ENCODE data around the gene P2RY13. TPM values are rescaled to one million over a fixed set of nuclear protein-coding genes. Genes with fewer than 3 reads are reported as not detected.
A peak's percentile ranks its signal among the peaks of the same experiment; 100 is the strongest.

P2RY13 gene
- total RNA-seq, 2 experiments from 2014 or later, result not detected

GRCh38 chr3:151289445-151289844, 39.9 kb downstream of the P2RY13 start:
- no peak overlapping the region for H3K4me3 Mint-ChIP-seq
- no peaks in the 10 kb centered on the region for H3K9me3 Mint-ChIP-seq
- no peaks in the 10 kb centered on the region for H3K36me3 Mint-ChIP-seq
- H3K27ac Mint-ChIP-seq, result no peak overlapping the region
- H3K4me1 Mint-ChIP-seq (ENCODE audit: low read depth), result peaks cover under 1% of the 10 kb centered on the region
- ChIA-PET CTCF (interaction anchor here (1.0 to 2.0 kb wide), 3 partner anchors 38 to 122 kb away, joined by 4 to 11 read pairs (median 7); no protein-coding TSS in a partner anchor), POLR2A (no interaction called here)
- DNase-seq, result no peak
- intact Hi-C loops (cut with micrococcal nuclease), result loop anchor here (10.0 kb wide), 1 partner anchor 745 kb away; the partner anchor contains the start of genes EIF2A and SERP1
- H3K27me3 Mint-ChIP-seq, result peaks cover 6% of the 10 kb centered on the region

GRCh38 chr3:151285940-151286339, 43.4 kb downstream of the P2RY13 start:
- H3K9me3 Mint-ChIP-seq, result no peaks in the 10 kb centered on the region
- POLR2A ChIA-PET, result no interaction called here
- intact Hi-C loops (cut with micrococcal nuclease), result loop anchor here (2.0 to 10.0 kb wide), 2 partner anchors 199 to 741 kb away; partner anchors contain the start of genes EIF2A and SERP1

GRCh38 chr3:151283907-151284461, 45.4 kb downstream of the P2RY13 start:
- Mint-ChIP-seq H3K4me3 (no peak overlapping the region), H3K27ac (peak overlapping the region; percentile 59), H3K27me3 (no peaks in the 10 kb centered on the region), H3K4me1 (ENCODE audit: low read depth) (peaks cover 22% of the 10 kb centered on the region), H3K9me3 (no peaks in the 10 kb centered on the region), H3K36me3 (no peaks in the 10 kb centered on the region)
- DNase-seq, result peak; percentile 67
- CTCF ChIA-PET, result interaction anchor here (0.7 to 4.6 kb wide), 13 partner anchors 14 to 128 kb away, joined by 3 to 48 read pairs (median 5); no protein-coding TSS in a partner anchor
- intact Hi-C loops (cut with micrococcal nuclease), result loop anchor here (1.0 to 10.0 kb wide), 9 partner anchors 21 to 739 kb away; partner anchors contain the start of genes EIF2A, GPR87, P2RY13 and SERP1
- POLR2A ChIA-PET, result interaction anchor here (1.0 to 1.4 kb wide), 5 partner anchors 21 to 100 kb away, joined by 3 to 4 read pairs (median 3); partner anchors contain the start of gene GPR87

More at GRCh38 chr3:151285940-151286339, 43.4 kb downstream of the P2RY13 start:
- Mint-ChIP-seq H3K4me1 (ENCODE audit: low read depth) (peaks cover 21% of the 10 kb centered on the region), H3K4me3 (no peak overlapping the region), H3K27me3 (no peaks in the 10 kb centered on the region), H3K36me3 (no peaks in the 10 kb centered on the region), H3K27ac (no peak overlapping the region)
- no peak for DNase-seq
- CTCF ChIA-PET, result interaction anchor here (0.7 to 4.6 kb wide), 7 partner anchors 39 to 137 kb away, joined by 3 to 48 read pairs (median 3); partner anchors contain the start of gene P2RY13

GRCh38 chr3:151283387-151283786, 46.0 kb downstream of the P2RY13 start:
- peaks cover 28% of the 10 kb centered on the region for H3K4me1 Mint-ChIP-seq (ENCODE audit: low read depth)
- intact Hi-C loops (cut with micrococcal nuclease), result loop anchor here (1.0 to 10.0 kb wide), 7 partner anchors 33 to 739 kb away; partner anchors contain the start of genes EIF2A, GPR87, P2RY13 and SERP1
- no peaks in the 10 kb centered on the region for H3K27me3 Mint-ChIP-seq
- ChIA-PET CTCF (interaction anchor here (0.7 to 9.6 kb wide), 15 partner anchors 15 to 127 kb away, joined by 3 to 157 read pairs (median 5); partner anchors contain the start of gene GPR171), POLR2A (interaction anchor here (1.0 to 1.4 kb wide), 3 partner anchors 22 to 100 kb away, joined by 3 to 4 read pairs (median 3); partner anchors contain the start of gene GPR87)
- no peak overlapping the region for H3K4me3 Mint-ChIP-seq
- no peaks in the 10 kb centered on the region for H3K9me3 Mint-ChIP-seq
- DNase-seq, result no peak
- no peaks in the 10 kb centered on the region for H3K36me3 Mint-ChIP-seq
- peak overlapping the region; percentile 62 for H3K27ac Mint-ChIP-seq

- no peaks in the 10 kb centered on the region for H3K9me3 Mint-ChIP-seq
- DNase-seq, result no peak
- H3K27me3 Mint-ChIP-seq, result no peaks in the 10 kb centered on the region
- intact Hi-C loops (cut with micrococcal nuclease), result loop anchor here (1.0 to 10.0 kb wide), 7 partner anchors 33 to 738 kb away; partner anchors contain the start of genes EIF2A, GPR87, P2RY13 and SERP1
- no peaks in the 10 kb centered on the region for H3K36me3 Mint-ChIP-seq
- ChIA-PET CTCF (interaction anchor here (0.6 to 9.6 kb wide), 26 partner anchors 9 to 554 kb away, joined by 3 to 157 read pairs (median 4); partner anchors contain the start of genes GPR171 and MED12L), POLR2A (no interaction called here)
- no peak overlapping the region for H3K4me3 Mint-ChIP-seq
- H3K27ac Mint-ChIP-seq, result peak overlapping the region; percentile 62
- peaks cover 32% of the 10 kb centered on the region for H3K4me1 Mint-ChIP-seq (ENCODE audit: low read depth)
Measured at GRCh38 chr3:151282921-151283320, 46.4 kb downstream of the P2RY13 start.

GRCh38 chr3:151281671-151282324, 47.6 kb downstream of the P2RY13 start:
- H3K36me3 Mint-ChIP-seq, result no peaks in the 10 kb centered on the region
- H3K27ac Mint-ChIP-seq, result no peak overlapping the region
- ChIA-PET CTCF (interaction anchor here (0.7 to 9.6 kb wide), 20 partner anchors 10 to 557 kb away, joined by 3 to 157 read pairs (median 4); partner anchors contain the start of gene MED12L), POLR2A (no interaction called here)
- peaks cover 37% of the 10 kb centered on the region for H3K4me1 Mint-ChIP-seq (ENCODE audit: low read depth)
- no peak overlapping the region for H3K4me3 Mint-ChIP-seq
- H3K27me3 Mint-ChIP-seq, result no peaks in the 10 kb centered on the region
- H3K9me3 Mint-ChIP-seq, result no peaks in the 10 kb centered on the region
- intact Hi-C loops (cut with micrococcal nuclease), result loop anchor here (2.0 to 10.0 kb wide), 3 partner anchors 47 to 737 kb away; partner anchors contain the start of genes EIF2A, P2RY13 and SERP1
- no peak for DNase-seq

- no peaks in the 10 kb centered on the region for H3K27me3 Mint-ChIP-seq
- peak within 1 kb of the TSS; percentile 59 for H3K27ac Mint-ChIP-seq
- intact Hi-C loops (cut with micrococcal nuclease), result loop anchor here (1.0 kb wide), 2 partner anchors 27 to 51 kb away; no protein-coding TSS in a partner anchor
- H3K36me3 Mint-ChIP-seq, result no peaks in the 10 kb centered on the region
- H3K4me1 Mint-ChIP-seq (ENCODE audit: low read depth), result peaks cover 48% of the 10 kb centered on the region
- POLR2A ChIA-PET, result interaction anchor here (1.1 to 1.3 kb wide), 2 partner anchors 48 to 76 kb away, joined by 3 to 8 read pairs; no protein-coding TSS in a partner anchor
- H3K4me3 Mint-ChIP-seq, result peak within 1 kb of the TSS; percentile 34
- H3K9me3 Mint-ChIP-seq, result no peaks in the 10 kb centered on the region
- no peak for DNase-seq
- CTCF ChIA-PET, result interaction anchor here (0.9 to 9.6 kb wide), 11 partner anchors 10 to 641 kb away, joined by 3 to 157 read pairs (median 4); no protein-coding TSS in a partner anchor
Measured at GRCh38 chr3:151278230-151278629, 51.1 kb downstream of the P2RY13 start, which contains the start of gene P2RY14. P2RY14 (minus strand) TSS chr3:151278542; CDS start chr3:151214316, 64,226 bp downstream.

- Mint-ChIP-seq H3K27ac (peak overlapping the region; percentile 84), H3K4me3 (peak overlapping the region; percentile 53), H3K36me3 (no peaks in the 10 kb centered on the region), H3K9me3 (no peaks in the 10 kb centered on the region), H3K4me1 (ENCODE audit: low read depth) (peaks cover 38% of the 10 kb centered on the region), H3K27me3 (no peaks in the 10 kb centered on the region)
- POLR2A ChIA-PET, result no interaction called here
- peak; percentile 55 for DNase-seq
- intact Hi-C loops (cut with micrococcal nuclease), result loop anchor here (1.0 kb wide), 1 partner anchor 8 kb away; no protein-coding TSS in a partner anchor
- CTCF ChIA-PET, result interaction anchor here (1.5 to 9.6 kb wide), 4 partner anchors 9 to 107 kb away, joined by 3 to 157 read pairs (median 15); no protein-coding TSS in a partner anchor
Measured at GRCh38 chr3:151276687-151277042, 52.7 kb downstream of the P2RY13 start.

Other genes starting within 250 kb of the P2RY13 start
- gene MED12L, start 243.9 kb downstream of the P2RY13 start, total RNA-seq, result 1 to 10 TPM; 1.5 TPM
- 10 to 100 TPM; 70.7 to 74.0 TPM for gene GPR171, start 126.3 kb downstream of the P2RY13 start, total RNA-seq
- under 1 TPM; 0.17 to 0.26 TPM for gene P2RY14, start 51.0 kb downstream of the P2RY13 start, total RNA-seq
- gene GPR87, start 12.7 kb downstream of the P2RY13 start, total RNA-seq, result 1 to 10 TPM; 1.1 TPM
- not detected for gene P2RY12, start 55.2 kb upstream of the P2RY13 start, total RNA-seq
- gene IGSF10, start 131.5 kb upstream of the P2RY13 start, total RNA-seq, result not detected